LNCAP (cell line): ENCODE data around the gene SLC45A3.

Experiments
- CTCF ChIP-seq: fragments of 450-650 bp; IDR thresholded peaks from 2 replicates; pipeline ENCODE4 v1.5.1; 2017; ENCODE audit warnings: mild to moderate bottlenecking

SLC45A3 gene

GRCh38 chr1:205714906-205715246 lies 34.6 kb upstream of the SLC45A3 start:
- no peak for TF ChIP-seq CTCF

- TF ChIP-seq CTCF, result no peak
Measured at GRCh38 chr1:205714190-205714905, 34.0 kb upstream of the SLC45A3 start.

DNA sequence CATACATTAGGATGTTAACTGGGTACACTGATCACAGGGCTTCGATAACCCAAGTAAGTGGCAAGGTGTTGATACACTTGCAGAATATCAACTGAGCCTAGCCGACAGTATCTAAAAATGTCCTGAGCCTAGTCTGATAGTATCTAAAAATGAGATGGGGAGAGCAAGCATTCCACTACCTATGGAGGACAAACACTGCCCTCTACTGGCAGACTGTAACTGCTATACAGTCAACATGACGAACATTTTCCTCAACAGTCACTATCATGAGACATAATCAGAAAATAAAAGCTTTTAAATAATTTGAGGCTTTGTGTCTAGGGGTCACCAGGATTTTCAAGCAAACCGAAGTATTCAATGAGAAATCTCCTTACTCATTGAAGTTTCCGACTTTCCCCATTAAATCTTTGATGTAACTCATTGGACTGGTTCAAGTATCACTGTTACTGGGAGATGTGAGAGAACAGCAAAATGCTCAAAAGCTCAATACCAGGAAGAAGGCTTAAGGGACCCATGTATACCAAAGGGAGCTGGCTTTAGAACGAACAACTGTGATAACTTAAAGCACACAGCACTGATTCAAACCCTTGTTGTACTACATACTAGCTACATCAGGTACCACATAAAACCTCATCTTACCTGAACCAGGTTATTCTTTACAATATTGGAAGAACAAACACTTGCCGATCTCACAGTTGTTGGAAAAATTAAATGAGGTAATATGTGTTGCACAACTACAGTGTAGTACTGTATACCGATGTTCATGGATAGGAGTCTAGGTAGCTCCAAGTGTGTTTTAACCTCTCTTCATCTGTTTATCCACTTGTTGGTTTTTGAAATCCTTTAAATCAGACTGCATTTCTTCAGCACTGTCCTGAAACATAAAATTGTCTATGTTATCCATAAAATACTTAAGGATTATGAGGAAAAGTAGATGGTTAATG lies 31.1 kb upstream of the SLC45A3 start:
- peak; percentile 97 for TF ChIP-seq CTCF

- no peak for TF ChIP-seq CTCF
Measured at GRCh38 chr1:205710201-205711062, 30.1 kb upstream of the SLC45A3 start.

- no peak for TF ChIP-seq CTCF
Measured at GRCh38 chr1:205709640-205710039, 29.3 kb upstream of the SLC45A3 start.

GRCh38 chr1:205709059-205709398 lies 28.7 kb upstream of the SLC45A3 start:
- TF ChIP-seq CTCF, result no peak
